Activated T-cell treated with anti-CD3 and anti-CD28 coated beads, Interleukin-2, amount 50 U/mL, for 4 hours (primary cell): ENCODE results near the gene PLXNB3. TPM values are rescaled to one million over a fixed set of nuclear protein-coding genes. Genes with fewer than 3 reads are reported as not detected.

Source experiments
- ATAC-seq, 2 donors: fragments of 200-7000 bp; cut with Tn5 transposase; one replicate each; pipeline ENCODE4 v1.10.0; 2021
- DNase-seq: peaks from one replicate; pipeline ENCODE4 v3.0.0-alpha.2; 2020
- H3K27me3 Mint-ChIP-seq: one replicate; pipeline ENCODE4 v1.8.0; 2021; ENCODE audit warnings: low read depth, mixed read lengths
- H3K36me3 Mint-ChIP-seq: one replicate; pipeline ENCODE4 v1.8.0; 2022; ENCODE audit warnings: mixed read lengths; ENCODE audit not compliant: insufficient read depth
- H3K4me1 Mint-ChIP-seq: one replicate; pipeline ENCODE4 v1.8.0; 2021; ENCODE audit warnings: low read depth, mixed read lengths
- H3K4me3 Mint-ChIP-seq: one replicate; pipeline ENCODE4 v1.8.0; 2021; ENCODE audit warnings: mild to moderate bottlenecking, moderate library complexity, mixed read lengths
- H3K9me3 Mint-ChIP-seq: one replicate; pipeline ENCODE4 v1.8.0; 2021; ENCODE audit warnings: mixed read lengths
- total RNA-seq, 3 donors: library from RNA; stranded (reverse); gene quantifications; one replicate each; pipeline ENCODE4 v1.2.1, GENCODE V29; 2021

Gene PLXNB3
- total RNA-seq, result under 1 TPM; 0.40 to 0.66 (median 0.46) TPM

- Mint-ChIP-seq H3K4me3 (no peak within 1 kb of the TSS), H3K4me1 (peaks cover 7% of the 10 kb centered on the region), H3K9me3 (no peaks in the 10 kb centered on the region), H3K27me3 (no peaks in the 10 kb centered on the region), H3K36me3 (no peaks in the 10 kb centered on the region)
- DNase-seq (peak; percentile 78), ATAC-seq (peak; percentile 79 to 81)
Measured at GRCh38 chrX:153763989-153764755, at the start of gene PLXNB3. Gene PLXNB3 (plus strand): TSS chrX:153764249. CDS start chrX:153765536, 1,287 bp downstream.

GRCh38 chrX:153714256-153714655 is 49.8 kb upstream of the PLXNB3 start:
- Mint-ChIP-seq H3K36me3 (peaks cover 15% of the 10 kb centered on the region), H3K9me3 (no peaks in the 10 kb centered on the region), H3K4me3 (no peak overlapping the region), H3K4me1 (peaks cover 6% of the 10 kb centered on the region), H3K27me3 (no peaks in the 10 kb centered on the region)
- no peak for ATAC-seq
- no peak for DNase-seq

DNA sequence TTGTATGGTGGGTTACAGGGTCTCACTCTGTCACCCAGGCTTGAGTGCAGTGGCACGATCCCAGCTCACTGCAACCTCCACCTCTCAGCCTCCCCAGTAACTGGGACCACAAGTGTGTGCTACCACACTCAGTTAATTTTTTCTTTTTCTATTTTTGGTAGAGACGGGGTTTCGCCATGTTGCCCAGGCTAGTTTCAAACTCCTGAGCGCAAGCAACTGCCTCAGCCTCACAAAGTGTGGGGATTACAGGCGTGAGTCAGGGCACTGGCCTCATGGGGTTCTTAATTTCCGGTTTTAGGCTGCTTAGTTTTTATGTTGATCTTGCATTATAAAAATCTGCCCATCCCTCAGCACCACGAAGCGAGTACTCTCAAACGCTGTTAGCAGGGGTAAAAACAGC is 46.6 kb upstream of the PLXNB3 start:
- Mint-ChIP-seq H3K9me3 (no peaks in the 10 kb centered on the region), H3K4me3 (no peak overlapping the region), H3K36me3 (peaks cover 16% of the 10 kb centered on the region), H3K27me3 (no peaks in the 10 kb centered on the region), H3K4me1 (peaks cover 13% of the 10 kb centered on the region)
- DNase-seq, result no peak
- no peak for ATAC-seq

DNA sequence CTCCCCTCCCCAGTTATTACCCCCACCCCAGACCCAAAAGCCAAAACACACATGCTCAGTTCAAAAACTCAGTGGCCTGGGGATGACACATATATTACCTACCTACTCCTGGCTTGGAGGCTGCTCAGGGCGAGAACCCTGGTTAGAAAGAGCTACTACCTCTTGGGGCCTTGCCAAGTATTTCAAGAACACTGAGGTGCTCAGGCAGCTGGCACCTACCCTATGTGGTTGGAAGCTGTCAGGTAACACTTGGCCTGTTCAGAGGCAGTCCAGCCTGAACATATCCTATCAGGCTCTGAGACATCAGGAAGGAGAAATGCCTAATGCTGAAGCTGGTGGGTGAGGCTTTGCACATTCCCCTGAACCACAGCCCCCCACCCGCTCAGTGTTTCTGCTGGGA is 44.8 kb upstream of the PLXNB3 start:
- no peak for DNase-seq
- no peaks in the 10 kb centered on the region for H3K27me3 Mint-ChIP-seq
- no peak for ATAC-seq
- peaks cover 14% of the 10 kb centered on the region for H3K4me1 Mint-ChIP-seq
- peaks cover 11% of the 10 kb centered on the region for H3K36me3 Mint-ChIP-seq
- no peaks in the 10 kb centered on the region for H3K9me3 Mint-ChIP-seq
- no peak overlapping the region for H3K4me3 Mint-ChIP-seq

GRCh38 chrX:153719701-153720100 is 44.3 kb upstream of the PLXNB3 start:
- H3K27me3 Mint-ChIP-seq, result no peaks in the 10 kb centered on the region
- no peak overlapping the region for H3K4me3 Mint-ChIP-seq
- no peak for ATAC-seq
- H3K9me3 Mint-ChIP-seq, result no peaks in the 10 kb centered on the region
- H3K4me1 Mint-ChIP-seq, result peaks cover 13% of the 10 kb centered on the region
- H3K36me3 Mint-ChIP-seq, result peaks cover 10% of the 10 kb centered on the region
- no peak for DNase-seq

- H3K27me3 Mint-ChIP-seq, result no peaks in the 10 kb centered on the region
- H3K4me3 Mint-ChIP-seq, result peak overlapping the region; percentile 89
- H3K9me3 Mint-ChIP-seq, result no peaks in the 10 kb centered on the region
- peaks cover 28% of the 10 kb centered on the region for H3K4me1 Mint-ChIP-seq
- ATAC-seq, result no peak
- H3K36me3 Mint-ChIP-seq, result peaks cover 10% of the 10 kb centered on the region
- DNase-seq, result no peak
Measured at GRCh38 chrX:153722704-153723350, 41.2 kb upstream of the PLXNB3 start.

- Mint-ChIP-seq H3K4me1 (peaks cover 29% of the 10 kb centered on the region), H3K36me3 (peaks cover 10% of the 10 kb centered on the region), H3K4me3 (peak overlapping the region; percentile 89), H3K27me3 (no peaks in the 10 kb centered on the region), H3K9me3 (no peaks in the 10 kb centered on the region)
- ATAC-seq (peak; percentile 49 to 57), DNase-seq (peak; percentile 33)
Measured at GRCh38 chrX:153723351-153724251, 40.4 kb upstream of the PLXNB3 start.

GRCh38 chrX:153724252-153725038 is 39.6 kb upstream of the PLXNB3 start, which contains the start of the genes ABCD1 and BCAP31:
Gene ABCD1 (plus strand): TSS chrX:153724856. CDS start chrX:153725267, 411 bp downstream.
Gene BCAP31 (minus strand): TSS chrX:153724387. CDS start chrX:153723244, 1,143 bp downstream.
- H3K27me3 Mint-ChIP-seq, result no peaks in the 10 kb centered on the region
- DNase-seq (peak; percentile 85), ATAC-seq (peak; percentile 79 to 81)
- no peaks in the 10 kb centered on the region for H3K9me3 Mint-ChIP-seq
- H3K36me3 Mint-ChIP-seq, result peaks cover 5% of the 10 kb centered on the region
- peak within 1 kb of the TSS; percentile 89 for H3K4me3 Mint-ChIP-seq
- H3K4me1 Mint-ChIP-seq, result peaks cover 27% of the 10 kb centered on the region

DNA sequence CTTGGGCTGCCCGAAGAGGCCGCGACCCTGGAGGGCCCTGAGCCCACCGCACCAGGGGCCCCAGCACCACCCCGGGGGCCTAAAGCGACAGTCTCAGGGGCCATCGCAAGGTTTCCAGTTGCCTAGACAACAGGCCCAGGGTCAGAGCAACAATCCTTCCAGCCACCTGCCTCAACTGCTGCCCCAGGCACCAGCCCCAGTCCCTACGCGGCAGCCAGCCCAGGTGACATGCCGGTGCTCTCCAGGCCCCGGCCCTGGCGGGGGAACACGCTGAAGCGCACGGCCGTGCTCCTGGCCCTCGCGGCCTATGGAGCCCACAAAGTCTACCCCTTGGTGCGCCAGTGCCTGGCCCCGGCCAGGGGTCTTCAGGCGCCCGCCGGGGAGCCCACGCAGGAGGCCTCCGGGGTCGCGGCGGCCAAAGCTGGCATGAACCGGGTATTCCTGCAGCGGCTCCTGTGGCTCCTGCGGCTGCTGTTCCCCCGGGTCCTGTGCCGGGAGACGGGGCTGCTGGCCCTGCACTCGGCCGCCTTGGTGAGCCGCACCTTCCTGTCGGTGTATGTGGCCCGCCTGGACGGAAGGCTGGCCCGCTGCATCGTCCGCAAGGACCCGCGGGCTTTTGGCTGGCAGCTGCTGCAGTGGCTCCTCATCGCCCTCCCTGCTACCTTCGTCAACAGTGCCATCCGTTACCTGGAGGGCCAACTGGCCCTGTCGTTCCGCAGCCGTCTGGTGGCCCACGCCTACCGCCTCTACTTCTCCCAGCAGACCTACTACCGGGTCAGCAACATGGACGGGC is 38.8 kb upstream of the PLXNB3 start:
- Mint-ChIP-seq H3K9me3 (no peaks in the 10 kb centered on the region), H3K27me3 (no peaks in the 10 kb centered on the region), H3K4me3 (peak overlapping the region; percentile 62), H3K4me1 (peaks cover 27% of the 10 kb centered on the region), H3K36me3 (peaks cover 5% of the 10 kb centered on the region)
- no peak for DNase-seq
- ATAC-seq, result peak in 1 of 2 donors; percentile 3

DNA sequence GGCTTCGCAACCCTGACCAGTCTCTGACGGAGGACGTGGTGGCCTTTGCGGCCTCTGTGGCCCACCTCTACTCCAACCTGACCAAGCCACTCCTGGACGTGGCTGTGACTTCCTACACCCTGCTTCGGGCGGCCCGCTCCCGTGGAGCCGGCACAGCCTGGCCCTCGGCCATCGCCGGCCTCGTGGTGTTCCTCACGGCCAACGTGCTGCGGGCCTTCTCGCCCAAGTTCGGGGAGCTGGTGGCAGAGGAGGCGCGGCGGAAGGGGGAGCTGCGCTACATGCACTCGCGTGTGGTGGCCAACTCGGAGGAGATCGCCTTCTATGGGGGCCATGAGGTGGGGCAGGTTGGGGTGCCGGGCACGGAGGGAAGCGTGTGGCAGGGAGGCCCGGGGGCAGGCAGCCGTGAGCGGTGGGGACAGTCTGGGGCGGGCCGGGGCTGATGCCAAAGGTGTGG is 38.2 kb upstream of the PLXNB3 start:
- Mint-ChIP-seq H3K4me3 (peak overlapping the region; percentile 16), H3K27me3 (no peaks in the 10 kb centered on the region), H3K4me1 (peaks cover 27% of the 10 kb centered on the region), H3K36me3 (peaks cover 5% of the 10 kb centered on the region), H3K9me3 (no peaks in the 10 kb centered on the region)
- ATAC-seq (no peak), DNase-seq (no peak)

- ATAC-seq (no peak), DNase-seq (peak; percentile 22)
- no peaks in the 10 kb centered on the region for H3K27me3 Mint-ChIP-seq
- peak overlapping the region; percentile 37 for H3K4me3 Mint-ChIP-seq
- H3K4me1 Mint-ChIP-seq, result peaks cover 31% of the 10 kb centered on the region
- H3K36me3 Mint-ChIP-seq, result peaks cover 6% of the 10 kb centered on the region
- no peaks in the 10 kb centered on the region for H3K9me3 Mint-ChIP-seq
Measured at GRCh38 chrX:153726286-153727122, 37.5 kb upstream of the PLXNB3 start.
